Glutamatergic neuron (in vitro differentiated cells): ENCODE data around the gene UQCC3. TPM values are rescaled to one million over a fixed set of nuclear protein-coding genes. Genes with fewer than 3 reads are reported as not detected.
"Not testable (repeated sequence)": the region's sequence is repeated elsewhere in the genome, so short reads cannot be mapped to it uniquely, and the experiment has no call there.

Experiments
- DNase-seq: peaks from one replicate; pipeline ENCODE4 v3.0.0; 2022
- H3K27ac Mint-ChIP-seq: one replicate; pipeline ENCODE4 v1.8.0; 2020; ENCODE audit warnings: mild to moderate bottlenecking, mixed read lengths, inconsistent platforms; ENCODE audit not compliant: unreplicated experiment
- H3K27me3 Mint-ChIP-seq: one replicate; pipeline ENCODE4 v1.8.0; 2020; ENCODE audit warnings: mild to moderate bottlenecking, moderate library complexity, mixed read lengths, inconsistent platforms; ENCODE audit not compliant: unreplicated experiment
- H3K36me3 Mint-ChIP-seq: one replicate; pipeline ENCODE4 v1.8.0; 2020; ENCODE audit warnings: mild to moderate bottlenecking, mixed read lengths, inconsistent platforms; ENCODE audit not compliant: unreplicated experiment
- H3K4me1 Mint-ChIP-seq: one replicate; pipeline ENCODE4 v1.8.0; 2020; ENCODE audit warnings: mild to moderate bottlenecking, low read depth, mixed read lengths, inconsistent platforms; ENCODE audit not compliant: unreplicated experiment
- H3K4me3 Mint-ChIP-seq: one replicate; pipeline ENCODE4 v1.8.0; 2020; ENCODE audit warnings: mild to moderate bottlenecking, mixed read lengths, inconsistent platforms; ENCODE audit not compliant: unreplicated experiment
- H3K9me3 Mint-ChIP-seq: one replicate; pipeline ENCODE4 v1.8.0; 2020; ENCODE audit warnings: mild to moderate bottlenecking, moderate library complexity, mixed read lengths, inconsistent platforms; ENCODE audit not compliant: unreplicated experiment
- total RNA-seq: library from RNA; stranded (reverse); fragmentation: NEBNext Ultra II Directional; extraction: Animal tissue kit (Norgen Biotek cat#: 25700); gene quantifications from one replicate; pipeline ENCODE4 v1.2.1, GENCODE V29; 2021; ENCODE audit not compliant: unreplicated experiment
- TF ChIP-seq, protein P1 (sequence below): fragments of 200-600 bp; sonication (generic); IDR thresholded peaks from one replicate; pipeline ENCODE4 v1.5.0; 2021; ENCODE audit not compliant: partially characterized antibody, unreplicated experiment

Gene UQCC3
- total RNA-seq, 1 donor from 2014 or later: 5.7 TPM

DNA sequence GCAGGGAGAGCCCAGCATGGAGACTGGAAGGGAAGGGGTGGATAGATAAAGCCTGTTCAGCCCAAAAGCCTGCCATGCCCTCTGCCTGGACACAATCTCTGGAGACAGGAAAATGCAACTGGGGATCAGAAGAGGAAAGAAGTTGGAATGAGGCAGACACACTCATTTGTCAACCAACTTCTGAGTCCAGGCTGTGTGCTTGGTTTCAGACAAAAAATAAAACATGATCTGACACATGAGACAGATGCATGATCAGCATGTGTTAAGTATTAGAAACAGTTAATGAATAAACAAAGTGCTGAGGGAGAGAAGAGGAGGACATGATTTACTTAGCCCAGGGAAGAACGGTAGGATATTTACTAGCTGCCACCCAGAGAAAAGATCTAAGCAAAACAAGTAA, 17.0 kb downstream of the UQCC3 start:
- no peak for DNase-seq
- TF ChIP-seq, protein P1, sequence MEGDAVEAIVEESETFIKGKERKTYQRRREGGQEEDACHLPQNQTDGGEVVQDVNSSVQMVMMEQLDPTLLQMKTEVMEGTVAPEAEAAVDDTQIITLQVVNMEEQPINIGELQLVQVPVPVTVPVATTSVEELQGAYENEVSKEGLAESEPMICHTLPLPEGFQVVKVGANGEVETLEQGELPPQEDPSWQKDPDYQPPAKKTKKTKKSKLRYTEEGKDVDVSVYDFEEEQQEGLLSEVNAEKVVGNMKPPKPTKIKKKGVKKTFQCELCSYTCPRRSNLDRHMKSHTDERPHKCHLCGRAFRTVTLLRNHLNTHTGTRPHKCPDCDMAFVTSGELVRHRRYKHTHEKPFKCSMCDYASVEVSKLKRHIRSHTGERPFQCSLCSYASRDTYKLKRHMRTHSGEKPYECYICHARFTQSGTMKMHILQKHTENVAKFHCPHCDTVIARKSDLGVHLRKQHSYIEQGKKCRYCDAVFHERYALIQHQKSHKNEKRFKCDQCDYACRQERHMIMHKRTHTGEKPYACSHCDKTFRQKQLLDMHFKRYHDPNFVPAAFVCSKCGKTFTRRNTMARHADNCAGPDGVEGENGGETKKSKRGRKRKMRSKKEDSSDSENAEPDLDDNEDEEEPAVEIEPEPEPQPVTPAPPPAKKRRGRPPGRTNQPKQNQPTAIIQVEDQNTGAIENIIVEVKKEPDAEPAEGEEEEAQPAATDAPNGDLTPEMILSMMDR: no peak
- H3K4me1 Mint-ChIP-seq: peaks cover 15% of the 10 kb centered on the region
- H3K27ac Mint-ChIP-seq: no peak overlapping the region
- peaks cover 4% of the 10 kb centered on the region for H3K27me3 Mint-ChIP-seq
- peaks cover 4% of the 10 kb centered on the region for H3K36me3 Mint-ChIP-seq
- peak overlapping the region; percentile 22 for H3K4me3 Mint-ChIP-seq
- H3K9me3 Mint-ChIP-seq: peaks cover 12% of the 10 kb centered on the region

DNA sequence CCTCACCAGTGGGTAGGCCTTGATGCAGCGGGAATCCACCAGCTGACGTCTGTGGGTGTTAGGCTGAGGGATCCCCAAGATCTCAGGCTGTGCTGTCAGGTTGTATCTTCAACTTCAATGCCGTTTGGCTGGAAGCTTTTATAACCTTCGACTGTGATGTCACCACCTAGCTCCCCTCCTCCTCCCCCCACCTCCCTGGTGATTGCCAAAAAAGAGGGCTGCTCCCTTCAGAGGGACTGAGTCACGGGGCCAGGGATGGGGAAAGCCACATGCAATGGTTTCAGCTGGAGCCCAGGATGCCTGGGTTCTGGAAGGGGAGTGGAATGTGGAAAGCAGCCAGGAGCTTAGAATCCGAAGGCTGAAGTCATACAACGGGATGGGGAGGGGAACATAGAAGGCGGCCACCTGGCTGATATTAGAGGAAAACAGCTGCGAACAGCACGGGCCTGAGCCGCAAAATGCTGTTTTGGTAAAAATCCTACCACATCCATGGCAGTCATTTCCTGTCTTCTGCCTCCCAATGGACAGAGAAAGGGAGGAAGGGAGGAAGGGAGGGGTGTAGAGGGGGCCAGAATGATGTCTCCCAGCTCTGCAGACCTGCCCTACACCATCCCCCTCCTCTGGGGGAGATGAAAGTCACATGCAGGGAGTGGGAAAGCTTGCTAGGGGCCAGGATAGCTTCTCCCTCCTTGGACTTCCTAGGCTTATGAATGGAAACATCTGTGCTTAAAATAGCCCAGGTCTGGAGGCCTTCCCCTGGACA, 18.1 kb downstream of the UQCC3 start, which contains the start of gene LRRN4CL:
TSS of gene LRRN4CL (minus strand) at position 110 of the 763 bp plus-strand sequence. CDS start 1,022 bp downstream, outside the sequence.
- no peak for DNase-seq
- peaks cover 12% of the 10 kb centered on the region for H3K9me3 Mint-ChIP-seq
- H3K4me3 Mint-ChIP-seq: peak within 1 kb of the TSS; percentile 52
- H3K4me1 Mint-ChIP-seq: peaks cover 18% of the 10 kb centered on the region
- TF ChIP-seq, protein P1: no peak
- H3K27me3 Mint-ChIP-seq: peaks cover 4% of the 10 kb centered on the region
- peak within 1 kb of the TSS; percentile 64 for H3K27ac Mint-ChIP-seq
- peaks cover 4% of the 10 kb centered on the region for H3K36me3 Mint-ChIP-seq

DNA sequence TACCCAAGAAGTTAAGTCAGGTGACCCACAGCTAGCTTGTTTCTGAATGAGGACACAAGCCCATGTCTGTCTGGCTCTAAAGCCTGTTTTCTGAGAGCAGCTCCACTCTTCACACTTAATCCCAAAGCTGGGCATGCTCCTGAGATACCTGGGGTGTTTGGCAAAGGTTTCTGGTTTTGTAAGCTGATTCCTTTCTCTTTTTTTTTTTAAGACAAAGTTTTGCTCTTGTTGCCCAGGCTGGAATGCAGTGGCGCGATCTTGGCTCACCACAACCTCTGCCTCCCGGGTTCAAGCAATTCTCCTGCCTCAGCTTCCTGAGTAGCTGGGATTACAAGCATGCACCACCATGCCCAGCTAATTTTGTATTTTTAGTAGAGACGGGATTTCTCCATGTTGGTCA, 22.2 kb downstream of the UQCC3 start:
- peaks cover 20% of the 10 kb centered on the region for H3K4me1 Mint-ChIP-seq
- not testable (repeated sequence) for H3K27me3 Mint-ChIP-seq, DNase-seq, H3K27ac Mint-ChIP-seq, H3K4me3 Mint-ChIP-seq, H3K36me3 Mint-ChIP-seq, H3K9me3 Mint-ChIP-seq

DNA sequence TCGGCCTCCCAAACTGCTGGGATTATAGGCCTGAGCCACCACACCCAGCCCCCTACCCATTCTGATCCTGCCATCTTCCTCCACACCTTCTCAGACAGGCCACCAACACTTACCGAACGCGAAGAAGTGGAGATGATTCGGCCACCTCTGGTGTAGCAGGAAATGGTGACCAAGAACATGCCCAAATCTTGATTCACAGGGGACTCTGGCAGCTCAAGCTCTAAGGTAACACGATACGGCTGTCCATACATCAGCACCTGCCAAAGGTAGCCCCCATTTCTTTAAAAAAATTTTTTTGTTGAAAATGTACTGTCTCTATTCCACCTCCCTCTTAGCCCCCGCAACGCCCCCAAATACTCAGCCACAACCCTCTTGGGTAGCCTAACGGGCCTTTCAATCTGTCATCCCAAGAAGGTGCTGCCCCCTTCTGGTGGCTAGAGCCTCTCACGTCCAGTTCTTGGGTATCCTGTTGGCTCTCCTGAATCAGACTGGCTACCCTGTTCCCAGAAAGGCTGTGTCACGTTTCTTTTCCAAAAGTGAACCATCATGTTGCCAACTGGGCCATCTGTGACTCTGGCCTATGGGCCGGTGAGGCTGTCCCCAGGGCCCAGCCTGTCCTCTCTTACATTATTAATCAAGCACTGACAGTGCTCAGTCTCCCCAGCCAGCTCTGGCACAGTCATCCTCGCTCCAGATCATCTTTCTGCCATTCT, 23.1 kb downstream of the UQCC3 start:
- peak overlapping the region; percentile 96 for H3K27ac Mint-ChIP-seq
- no peaks in the 10 kb centered on the region for H3K27me3 Mint-ChIP-seq
- H3K9me3 Mint-ChIP-seq: peaks cover 4% of the 10 kb centered on the region
- H3K4me3 Mint-ChIP-seq: peak overlapping the region; percentile 85
- TF ChIP-seq, protein P1: peak; percentile 84
- H3K4me1 Mint-ChIP-seq: peaks cover 14% of the 10 kb centered on the region
- DNase-seq: peak; percentile 77
- H3K36me3 Mint-ChIP-seq: peaks cover 4% of the 10 kb centered on the region

DNA sequence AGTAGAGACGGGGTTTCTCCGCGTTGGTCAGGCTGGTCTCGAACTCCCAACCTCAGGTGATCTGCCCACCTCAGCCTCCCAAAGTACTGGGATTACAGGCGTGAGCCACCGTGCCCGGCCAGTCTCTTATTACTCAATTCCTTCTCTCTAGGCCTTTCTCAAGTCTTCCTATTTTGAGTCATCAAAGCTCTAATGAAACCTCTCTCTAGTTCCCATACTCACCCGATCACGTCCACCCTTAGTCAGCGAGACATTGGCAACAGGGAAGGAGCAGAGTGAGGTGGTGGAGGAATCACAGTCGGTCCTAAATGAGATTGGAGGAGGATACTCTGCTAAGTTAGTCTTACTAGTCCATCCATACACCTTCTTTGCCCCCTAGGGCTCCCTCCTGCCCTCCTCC, 30.8 kb downstream of the UQCC3 start:
- H3K4me3 Mint-ChIP-seq: peak overlapping the region; percentile 30
- no peaks in the 10 kb centered on the region for H3K36me3 Mint-ChIP-seq
- H3K4me1 Mint-ChIP-seq: peaks cover 2% of the 10 kb centered on the region
- no peak for DNase-seq
- H3K27me3 Mint-ChIP-seq: peaks cover 9% of the 10 kb centered on the region
- peaks cover 14% of the 10 kb centered on the region for H3K9me3 Mint-ChIP-seq
- H3K27ac Mint-ChIP-seq: no peak overlapping the region
- TF ChIP-seq, protein P1: no peak

DNA sequence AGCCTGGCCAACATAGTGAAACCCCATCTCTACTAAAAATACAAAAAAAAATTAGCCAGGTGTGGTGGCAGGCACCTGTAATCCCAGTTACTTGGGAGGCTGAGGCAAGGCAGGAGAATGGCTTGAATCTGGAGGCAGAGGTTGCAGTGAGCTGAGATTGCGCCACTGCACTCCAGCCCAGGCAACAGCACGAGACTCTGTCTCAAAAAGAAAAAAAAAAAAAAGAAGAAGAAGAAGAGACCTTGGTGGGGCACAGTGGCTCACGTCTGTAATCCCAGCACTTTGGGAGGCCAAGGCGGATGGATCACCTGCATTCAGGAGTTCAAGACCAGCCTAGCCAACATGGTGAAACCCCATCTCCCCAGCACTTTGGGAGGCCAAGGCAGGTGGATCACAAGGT, 32.4 kb downstream of the UQCC3 start:
- H3K36me3 Mint-ChIP-seq, H3K4me3 Mint-ChIP-seq, H3K4me1 Mint-ChIP-seq, H3K27ac Mint-ChIP-seq, DNase-seq: not testable (repeated sequence)
- H3K9me3 Mint-ChIP-seq: peaks cover 20% of the 10 kb centered on the region
- H3K27me3 Mint-ChIP-seq: peaks cover 14% of the 10 kb centered on the region
